Esophagus mucosa (tissue), 1 donor: ENCODE data around the gene SH3BP5L. TPM values are rescaled to one million over a fixed set of nuclear protein-coding genes. Genes with fewer than 3 reads are reported as not detected.

Experiments
- total RNA-seq: library from RNA; stranded (reverse); gene quantifications from one replicate; pipeline ENCODE4 v1.2.4, GENCODE V29; 2023
- donor health status: DM: yes; HTN: yes; CAD: no.

The SH3BP5L gene
- total RNA-seq, 1 donor from 2014 or later = 17.1 TPM

Other genes with a start within 250 kb of the SH3BP5L start
- not detected for gene OR2T10, start 228.2 kb downstream of the SH3BP5L start, total RNA-seq
- not detected for gene OR2T11, start 190.8 kb downstream of the SH3BP5L start, total RNA-seq
- not detected for gene OR2T35, start 180.6 kb downstream of the SH3BP5L start, total RNA-seq
- not detected for gene OR2T27, start 170.4 kb downstream of the SH3BP5L start, total RNA-seq
- gene OR14I1, start 123.1 kb downstream of the SH3BP5L start, total RNA-seq = not detected
- not detected for gene LYPD8, start 70.2 kb downstream of the SH3BP5L start, total RNA-seq
- 16.8 TPM for gene ZNF672, start 12.3 kb upstream of the SH3BP5L start, total RNA-seq
- 16.6 TPM for gene ZNF692, start 33.2 kb upstream of the SH3BP5L start, total RNA-seq
- gene PGBD2, start 80.3 kb upstream of the SH3BP5L start, total RNA-seq = 4.5 TPM